Measurements from ENCODE around the gene ABCC4. TPM values are rescaled to one million over a fixed set of nuclear protein-coding genes. Genes with fewer than 3 reads are reported as not detected.

ABCC4 gene
- polyA plus RNA-seq, 1 donor = 15.1 TPM

- H3K36me3 ChIP-seq (ENCODE audit: control insufficient read depth, insufficient read depth, low read length) = peaks cover 3% of the 10 kb centered on the region
- H3K4me3 ChIP-seq (ENCODE audit: low read length) = no peak overlapping the region
- H3K27ac ChIP-seq (ENCODE audit: low read length) = no peak overlapping the region
- no peaks in the 10 kb centered on the region for H3K4me1 ChIP-seq (ENCODE audit: control insufficient read depth, insufficient read depth, low read length)
- no peaks in the 10 kb centered on the region for H3K27me3 ChIP-seq (ENCODE audit: control insufficient read depth, insufficient read depth, low read length)
- no peak for DNase-seq
- WGBS (ENCODE audit: insufficient coverage, low lambda C conversion rate) = 89% methylated on average over 3 of the region's 4 CpGs
- H3K9me3 ChIP-seq (ENCODE audit: control insufficient read depth, low read depth, low read length) = no peaks in the 10 kb centered on the region
Measured at GRCh38 chr13:95122063-95122462, 179.2 kb downstream of the ABCC4 start.

DNA sequence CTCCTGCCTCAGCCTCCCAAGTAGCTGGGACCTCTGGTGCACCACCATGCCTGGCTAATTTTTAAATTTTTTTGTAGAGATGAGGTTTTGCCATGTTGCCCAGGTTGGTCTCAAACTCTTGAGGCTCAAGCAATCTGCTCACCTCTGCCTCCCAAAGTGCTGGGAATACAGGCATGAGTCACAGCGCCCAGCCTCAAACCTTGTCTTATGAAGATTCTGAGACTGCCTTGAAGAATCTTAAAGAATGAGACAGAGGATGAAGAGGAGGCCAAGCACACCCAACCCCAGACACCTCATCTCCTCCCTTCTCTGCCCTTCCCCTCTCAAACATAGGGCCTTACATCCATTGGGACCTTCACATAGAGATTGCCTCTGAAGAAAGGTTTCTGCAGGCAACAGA, 179.7 kb downstream of the ABCC4 start:
- no peaks in the 10 kb centered on the region for H3K9me3 ChIP-seq (ENCODE audit: control insufficient read depth, low read depth, low read length)
- H3K36me3 ChIP-seq (ENCODE audit: control insufficient read depth, insufficient read depth, low read length) = peaks cover 3% of the 10 kb centered on the region
- no CpG with 5 or more reads among the region's 1 CpG for WGBS (ENCODE audit: insufficient coverage, low lambda C conversion rate)
- DNase-seq = no peak
- no peak overlapping the region for H3K4me3 ChIP-seq (ENCODE audit: low read length)
- no peaks in the 10 kb centered on the region for H3K4me1 ChIP-seq (ENCODE audit: control insufficient read depth, insufficient read depth, low read length)
- no peaks in the 10 kb centered on the region for H3K27me3 ChIP-seq (ENCODE audit: control insufficient read depth, insufficient read depth, low read length)
- H3K27ac ChIP-seq (ENCODE audit: low read length) = no peak overlapping the region

- H3K4me3 ChIP-seq (ENCODE audit: low read length) = no peak overlapping the region
- no peaks in the 10 kb centered on the region for H3K4me1 ChIP-seq (ENCODE audit: control insufficient read depth, insufficient read depth, low read length)
- WGBS (ENCODE audit: insufficient coverage, low lambda C conversion rate) = no CpG with 5 or more reads among the region's 2 CpGs
- no peaks in the 10 kb centered on the region for H3K27me3 ChIP-seq (ENCODE audit: control insufficient read depth, insufficient read depth, low read length)
- no peaks in the 10 kb centered on the region for H3K9me3 ChIP-seq (ENCODE audit: control insufficient read depth, low read depth, low read length)
- no peak for DNase-seq
- H3K27ac ChIP-seq (ENCODE audit: low read length) = no peak overlapping the region
- H3K36me3 ChIP-seq (ENCODE audit: control insufficient read depth, insufficient read depth, low read length) = peaks cover 3% of the 10 kb centered on the region
Measured at GRCh38 chr13:95120650-95121049, 180.6 kb downstream of the ABCC4 start.

DNA sequence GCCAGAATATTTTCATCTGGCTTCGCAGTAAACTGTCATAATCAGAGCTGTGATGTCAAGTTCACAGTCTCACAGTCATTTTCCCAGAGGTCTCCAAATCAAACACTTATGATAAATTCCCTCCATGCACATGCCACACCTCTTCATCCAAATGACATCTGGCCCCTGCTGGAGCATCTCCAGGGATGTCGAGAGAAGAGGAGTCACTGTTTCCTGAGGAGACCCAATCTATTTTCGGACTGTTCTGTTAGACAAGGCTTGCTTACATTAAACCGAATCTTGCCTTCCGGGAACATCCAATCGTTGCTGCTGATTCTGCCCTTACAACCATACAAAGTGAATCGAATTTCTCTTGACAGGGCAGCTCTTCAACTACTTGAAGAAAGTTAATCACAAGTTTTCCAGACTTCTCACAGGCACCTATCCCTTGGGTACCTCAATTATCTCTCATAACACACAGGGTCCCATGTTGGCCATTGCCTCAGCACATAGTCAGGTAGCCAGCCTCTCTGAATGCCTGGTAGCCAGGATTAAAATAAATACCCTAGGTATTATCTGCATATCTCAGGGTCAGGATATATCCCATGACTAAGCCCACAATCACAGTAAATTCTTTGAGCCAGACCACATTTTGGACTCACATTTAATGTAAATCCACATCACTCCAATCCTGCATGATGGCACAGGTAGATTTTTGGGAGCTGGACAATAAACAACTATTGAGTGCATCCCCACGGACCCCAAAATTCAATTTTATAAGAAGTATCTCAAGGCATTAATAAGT, 182.5 kb downstream of the ABCC4 start:
- H3K27ac ChIP-seq (ENCODE audit: low read length) = no peak overlapping the region
- no peaks in the 10 kb centered on the region for H3K27me3 ChIP-seq (ENCODE audit: control insufficient read depth, insufficient read depth, low read length)
- WGBS (ENCODE audit: insufficient coverage, low lambda C conversion rate) = 100% methylated on average over 4 of the region's 8 CpGs
- no peaks in the 10 kb centered on the region for H3K9me3 ChIP-seq (ENCODE audit: control insufficient read depth, low read depth, low read length)
- DNase-seq = no peak
- no peak overlapping the region for H3K4me3 ChIP-seq (ENCODE audit: low read length)
- H3K36me3 ChIP-seq (ENCODE audit: control insufficient read depth, insufficient read depth, low read length) = peaks cover 3% of the 10 kb centered on the region
- no peaks in the 10 kb centered on the region for H3K4me1 ChIP-seq (ENCODE audit: control insufficient read depth, insufficient read depth, low read length)

GRCh38 chr13:95117092-95117491, 184.2 kb downstream of the ABCC4 start:
- Histone ChIP-seq H3K27ac (ENCODE audit: low read length) (no peak overlapping the region), H3K4me3 (ENCODE audit: low read length) (no peak overlapping the region), H3K27me3 (ENCODE audit: control insufficient read depth, insufficient read depth, low read length) (no peaks in the 10 kb centered on the region), H3K36me3 (ENCODE audit: control insufficient read depth, insufficient read depth, low read length) (peaks cover 3% of the 10 kb centered on the region), H3K9me3 (ENCODE audit: control insufficient read depth, low read depth, low read length) (no peaks in the 10 kb centered on the region), H3K4me1 (ENCODE audit: control insufficient read depth, insufficient read depth, low read length) (no peaks in the 10 kb centered on the region)
- DNase-seq = no peak
- WGBS (ENCODE audit: insufficient coverage, low lambda C conversion rate) = no CpG with 5 or more reads among the region's 6 CpGs

GRCh38 chr13:95115525-95115924, 185.7 kb downstream of the ABCC4 start:
- WGBS (ENCODE audit: insufficient coverage, low lambda C conversion rate) = 60% methylated on average over 1 of the region's 10 CpGs
- H3K27me3 ChIP-seq (ENCODE audit: control insufficient read depth, insufficient read depth, low read length) = no peaks in the 10 kb centered on the region
- H3K4me3 ChIP-seq (ENCODE audit: low read length) = no peak overlapping the region
- H3K4me1 ChIP-seq (ENCODE audit: control insufficient read depth, insufficient read depth, low read length) = no peaks in the 10 kb centered on the region
- DNase-seq = peak; percentile 4 to 46
- H3K36me3 ChIP-seq (ENCODE audit: control insufficient read depth, insufficient read depth, low read length) = peaks cover 1% of the 10 kb centered on the region
- no peaks in the 10 kb centered on the region for H3K9me3 ChIP-seq (ENCODE audit: control insufficient read depth, low read depth, low read length)
- H3K27ac ChIP-seq (ENCODE audit: low read length) = no peak overlapping the region

GRCh38 chr13:95113601-95114000, 187.7 kb downstream of the ABCC4 start:
- Histone ChIP-seq H3K27me3 (ENCODE audit: control insufficient read depth, insufficient read depth, low read length) (no peaks in the 10 kb centered on the region), H3K36me3 (ENCODE audit: control insufficient read depth, insufficient read depth, low read length) (no peaks in the 10 kb centered on the region), H3K4me1 (ENCODE audit: control insufficient read depth, insufficient read depth, low read length) (no peaks in the 10 kb centered on the region), H3K9me3 (ENCODE audit: control insufficient read depth, low read depth, low read length) (no peaks in the 10 kb centered on the region), H3K4me3 (ENCODE audit: low read length) (no peak overlapping the region), H3K27ac (ENCODE audit: low read length) (no peak overlapping the region)
- no peak for DNase-seq
- WGBS (ENCODE audit: insufficient coverage, low lambda C conversion rate) = 81% methylated on average over 4 of the region's 5 CpGs

GRCh38 chr13:95112883-95113282, 188.4 kb downstream of the ABCC4 start:
- H3K27me3 ChIP-seq (ENCODE audit: control insufficient read depth, insufficient read depth, low read length) = no peaks in the 10 kb centered on the region
- no peaks in the 10 kb centered on the region for H3K36me3 ChIP-seq (ENCODE audit: control insufficient read depth, insufficient read depth, low read length)
- H3K9me3 ChIP-seq (ENCODE audit: control insufficient read depth, low read depth, low read length) = no peaks in the 10 kb centered on the region
- DNase-seq = no peak
- WGBS (ENCODE audit: insufficient coverage, low lambda C conversion rate) = 100% methylated on average over 1 of the region's 4 CpGs
- H3K4me1 ChIP-seq (ENCODE audit: control insufficient read depth, insufficient read depth, low read length) = no peaks in the 10 kb centered on the region
- no peak overlapping the region for H3K27ac ChIP-seq (ENCODE audit: low read length)
- H3K4me3 ChIP-seq (ENCODE audit: low read length) = no peak overlapping the region

DNA sequence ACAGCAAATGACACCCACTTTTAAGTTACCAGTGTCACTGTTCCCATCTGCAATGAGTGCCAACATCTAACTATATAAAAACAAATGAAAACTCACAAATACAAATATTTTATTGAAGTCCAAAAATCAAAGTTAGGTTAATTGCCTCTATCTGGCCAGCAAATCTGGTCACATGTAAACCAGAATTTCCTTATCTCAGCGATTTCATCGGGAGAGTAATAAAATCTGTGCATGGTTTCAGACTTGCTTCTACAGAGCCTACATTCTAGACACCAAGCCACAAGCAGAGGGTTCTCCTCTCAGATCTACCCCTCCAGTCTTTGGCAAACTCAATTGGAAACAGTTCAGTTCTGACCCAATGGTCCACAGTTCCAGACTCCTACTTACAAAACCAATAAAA, 189.6 kb downstream of the ABCC4 start:
- Histone ChIP-seq H3K9me3 (ENCODE audit: control insufficient read depth, low read depth, low read length) (no peaks in the 10 kb centered on the region), H3K27ac (ENCODE audit: low read length) (no peak overlapping the region), H3K27me3 (ENCODE audit: control insufficient read depth, insufficient read depth, low read length) (no peaks in the 10 kb centered on the region), H3K4me3 (ENCODE audit: low read length) (no peak overlapping the region), H3K4me1 (ENCODE audit: control insufficient read depth, insufficient read depth, low read length) (no peaks in the 10 kb centered on the region), H3K36me3 (ENCODE audit: control insufficient read depth, insufficient read depth, low read length) (no peaks in the 10 kb centered on the region)
- DNase-seq = no peak
- WGBS (ENCODE audit: insufficient coverage, low lambda C conversion rate) = no CpG with 5 or more reads among the region's 2 CpGs

DNA sequence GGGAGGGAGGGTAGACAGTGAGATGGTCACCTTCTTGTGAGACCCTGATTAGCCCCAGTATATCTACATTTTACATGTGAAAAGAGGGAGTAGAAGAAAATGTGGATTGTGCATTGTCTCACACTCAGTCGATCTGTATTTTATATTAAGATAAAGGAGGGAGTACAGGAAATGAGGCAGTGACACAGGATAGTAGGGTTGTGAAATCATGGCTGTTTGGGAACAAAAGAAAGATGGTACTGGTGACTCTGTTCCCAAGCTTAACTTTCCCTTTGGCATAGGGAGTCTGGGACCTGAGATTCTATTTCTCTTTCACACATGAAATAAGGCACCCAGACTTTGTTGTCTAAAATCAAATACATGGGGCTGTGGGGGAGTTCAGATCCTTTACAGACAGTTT, 194.7 kb downstream of the ABCC4 start:
- WGBS (ENCODE audit: insufficient coverage, low lambda C conversion rate) = 80% methylated on average over 1 of the region's 1 CpG
- no peak overlapping the region for H3K4me3 ChIP-seq (ENCODE audit: low read length)
- no peak overlapping the region for H3K27ac ChIP-seq (ENCODE audit: low read length)
- no peaks in the 10 kb centered on the region for H3K27me3 ChIP-seq (ENCODE audit: control insufficient read depth, insufficient read depth, low read length)
- H3K36me3 ChIP-seq (ENCODE audit: control insufficient read depth, insufficient read depth, low read length) = no peaks in the 10 kb centered on the region
- H3K9me3 ChIP-seq (ENCODE audit: control insufficient read depth, low read depth, low read length) = no peaks in the 10 kb centered on the region
- no peak for DNase-seq
- no peaks in the 10 kb centered on the region for H3K4me1 ChIP-seq (ENCODE audit: control insufficient read depth, insufficient read depth, low read length)
